HG03558 (cell line): Measurements from ENCODE around the gene IFT80.
"Not testable (repeated sequence)": the region's sequence is repeated elsewhere in the genome, so short reads cannot be mapped to it uniquely, and the experiment has no call there.

Experiments used
- ATAC-seq: cut with Tn5 transposase; IDR thresholded peaks from one replicate; pipeline ENCODE4 v1.9.1; 2021; ENCODE audit warnings: moderate number of reproducible peaks; ENCODE audit not compliant: unreplicated experiment; ENCODE audit errors: extremely low read depth

IFT80 gene

DNA sequence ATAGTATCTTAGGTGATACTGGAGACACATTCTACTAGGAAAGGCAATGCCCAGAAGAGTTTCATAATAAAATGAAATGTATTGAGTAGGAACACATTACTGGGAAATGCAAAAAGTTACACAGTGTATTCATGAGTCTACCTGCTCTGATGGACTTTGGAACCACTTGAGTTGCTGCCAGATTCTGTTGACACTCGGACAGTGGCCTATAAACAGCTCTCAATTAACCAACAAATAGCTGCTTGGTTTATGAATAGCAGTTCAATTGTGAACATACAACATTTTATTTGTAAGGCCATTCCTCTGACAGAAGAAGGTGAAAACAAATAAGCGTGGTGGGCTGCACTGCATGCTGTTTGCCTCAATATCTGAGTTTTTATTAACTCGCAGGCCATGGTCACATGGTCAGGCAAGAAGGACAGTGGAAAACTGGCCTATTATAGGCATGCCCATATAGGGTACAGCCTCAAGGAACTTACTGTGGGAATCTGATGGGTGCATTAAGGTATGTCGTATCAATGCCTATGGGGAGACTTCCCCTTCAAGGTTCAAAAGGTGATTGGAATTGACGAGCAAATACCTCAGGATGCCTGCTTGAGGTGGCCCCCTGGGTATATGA lies 107.6 kb downstream of the IFT80 start:
- no peak for ATAC-seq

DNA sequence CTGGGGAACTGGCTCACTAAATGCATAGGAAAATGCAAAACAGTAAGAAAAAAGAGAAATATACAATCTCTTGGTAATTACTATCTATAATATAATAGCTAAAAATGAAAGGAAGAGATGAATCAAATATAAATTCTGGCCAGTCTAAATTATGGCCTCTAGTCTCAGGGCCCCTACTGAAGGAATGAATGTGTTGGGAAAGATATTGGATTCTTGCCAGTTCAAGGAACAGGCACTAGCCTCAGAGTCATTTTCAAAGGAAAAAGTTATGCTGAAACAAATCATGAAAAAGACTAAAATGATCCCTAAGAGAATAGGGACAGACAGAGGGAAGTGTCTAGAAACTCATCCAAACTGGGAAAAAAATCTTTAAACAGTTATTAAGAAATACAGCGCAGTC lies 111.4 kb downstream of the IFT80 start:
- no peak for ATAC-seq

DNA sequence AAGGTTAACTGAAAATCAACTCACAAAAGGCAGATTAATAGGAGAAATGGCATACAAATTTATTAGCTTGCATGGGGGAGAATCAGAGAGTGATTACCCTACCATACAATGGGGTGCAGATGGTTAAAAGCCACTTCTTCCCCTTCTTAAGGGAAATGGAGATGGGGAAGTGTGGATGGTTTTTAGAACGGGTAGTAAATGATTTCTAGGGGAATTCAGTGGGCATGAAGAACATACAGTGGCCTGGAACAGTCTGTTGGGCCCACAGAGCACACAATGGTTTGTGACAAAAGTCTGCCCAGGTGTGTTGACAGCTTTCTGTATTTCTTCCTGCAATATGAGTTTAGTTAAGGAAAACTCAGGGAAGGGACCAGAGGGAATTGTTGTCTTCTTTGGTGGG lies 112.8 kb downstream of the IFT80 start:
- no peak for ATAC-seq

DNA sequence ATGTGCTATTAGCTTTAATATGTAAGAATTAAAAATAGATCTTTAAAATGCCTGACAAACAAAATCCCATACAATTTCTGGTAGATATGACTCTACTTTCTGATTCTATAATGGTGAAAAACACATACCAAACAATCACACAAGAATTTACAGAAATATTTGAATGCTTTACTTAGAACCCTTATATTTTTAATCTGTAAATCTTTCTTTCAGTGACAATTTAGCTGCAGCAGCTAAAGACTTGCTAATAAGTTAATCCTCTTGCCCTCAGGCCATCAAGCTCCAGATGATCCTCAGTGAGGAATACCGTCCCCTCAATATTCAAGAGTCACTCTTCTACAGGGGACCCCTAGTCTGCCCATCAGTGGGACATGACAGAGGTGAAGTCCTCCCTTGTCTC lies 118.2 kb downstream of the IFT80 start:
- no peak for ATAC-seq

DNA sequence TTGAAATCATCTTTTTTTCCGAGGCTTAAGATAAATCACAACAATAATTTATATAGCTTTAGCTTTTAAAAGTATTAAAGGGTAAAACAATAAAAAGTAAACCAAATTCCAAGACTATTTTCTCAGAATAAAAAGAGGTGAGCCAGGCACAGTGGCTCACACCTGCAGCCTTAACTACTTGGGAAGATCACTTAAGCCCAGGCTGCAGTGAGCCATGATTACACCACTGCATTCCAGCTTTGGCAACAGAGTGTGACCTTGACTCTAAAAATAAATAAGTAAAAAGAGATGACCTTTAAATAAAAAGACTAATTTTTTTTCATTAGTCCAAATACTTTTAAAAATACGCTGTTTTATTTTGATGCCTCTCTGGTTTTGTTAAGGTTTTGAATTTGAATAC lies 119.4 kb downstream of the IFT80 start:
- no peak for ATAC-seq

DNA sequence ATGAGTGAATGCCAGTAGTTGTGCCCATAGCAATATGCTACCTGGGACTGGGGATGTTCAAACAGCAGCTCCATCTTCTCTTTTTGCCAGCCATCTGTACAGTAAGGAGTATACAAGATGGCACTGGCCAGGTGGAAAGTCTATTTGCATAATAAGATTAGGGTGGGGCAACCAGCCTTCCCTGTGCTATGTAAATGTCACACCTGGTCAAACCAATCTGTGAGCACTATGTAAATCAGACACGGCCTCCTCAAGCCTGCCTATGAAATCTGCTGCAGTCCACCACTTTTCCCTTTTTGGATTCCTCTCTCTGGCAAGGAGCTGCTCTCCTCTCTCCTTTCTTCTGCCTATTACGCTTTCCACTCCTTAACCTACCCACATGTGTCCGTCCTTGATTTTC lies 120.8 kb downstream of the IFT80 start:
- no peak for ATAC-seq

DNA sequence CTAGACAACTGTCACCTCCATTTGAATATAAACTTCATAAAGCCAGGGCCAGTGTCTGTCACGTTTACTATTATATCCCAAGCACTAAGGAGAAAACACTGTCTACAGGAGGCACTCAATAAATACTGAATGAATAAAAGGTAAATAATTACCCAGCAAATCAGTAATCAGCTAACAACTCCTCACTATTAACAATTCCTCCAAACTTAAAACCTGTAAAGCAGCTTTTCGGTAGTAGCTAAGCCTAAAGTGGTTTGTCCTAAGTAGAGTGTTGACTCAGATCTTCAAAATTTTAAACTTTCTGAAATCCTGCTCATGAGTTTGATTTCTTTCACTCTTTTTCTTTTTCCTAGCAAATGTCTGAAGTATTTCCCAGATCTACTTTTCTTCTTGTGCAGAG lies 133.9 kb downstream of the IFT80 start:
- ATAC-seq = no peak

DNA sequence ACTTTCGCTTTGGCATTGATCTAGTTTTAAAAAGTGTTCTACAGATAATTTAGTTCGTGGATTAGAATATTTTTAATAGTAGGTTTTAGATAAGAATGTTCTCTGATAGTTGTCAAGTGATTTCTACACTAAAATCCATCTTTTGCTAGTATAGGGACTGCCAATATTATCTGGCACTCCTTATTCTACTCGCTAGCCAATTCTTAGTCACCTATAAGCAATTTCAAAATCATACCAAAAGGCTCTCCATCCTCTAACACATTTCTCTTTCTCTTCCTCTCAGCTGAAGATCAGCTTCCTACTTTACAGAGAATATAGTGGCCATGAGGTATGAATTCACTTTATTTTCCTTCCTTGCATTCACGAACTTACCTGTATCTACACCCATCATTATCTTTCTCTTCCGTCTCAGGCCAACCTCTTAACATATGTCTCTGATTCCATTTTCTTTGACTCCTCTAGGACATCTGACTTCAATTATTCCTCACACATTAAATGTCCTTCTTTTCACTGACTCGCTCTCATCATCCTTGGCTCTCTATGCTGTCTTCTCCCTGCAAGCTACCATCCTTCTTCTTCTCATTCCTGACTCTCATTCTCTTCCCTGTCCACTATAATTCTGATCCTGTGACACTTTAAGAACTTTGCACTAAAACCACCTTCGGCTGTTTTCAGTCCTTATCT lies 138.3 kb downstream of the IFT80 start:
- ATAC-seq = no peak

DNA sequence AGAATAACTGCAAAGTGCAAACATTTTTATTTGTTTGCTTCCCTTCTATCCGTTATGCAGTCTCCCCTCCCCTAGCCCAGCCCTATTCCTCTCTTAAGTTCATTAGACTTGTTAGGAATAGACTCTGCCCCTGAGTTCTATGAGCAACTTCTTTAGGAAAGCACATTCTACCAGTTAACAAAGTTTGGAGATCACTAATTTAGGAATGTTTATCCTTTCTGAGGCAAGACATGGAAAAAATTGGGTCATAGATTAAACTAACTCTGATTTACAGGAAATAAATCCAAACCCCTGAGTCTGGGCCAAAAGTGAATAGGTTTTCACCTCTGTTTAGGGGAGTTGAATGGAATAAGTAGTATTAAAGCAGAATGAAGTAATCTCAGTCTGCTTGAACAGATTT lies 139.4 kb downstream of the IFT80 start:
- no peak for ATAC-seq

DNA sequence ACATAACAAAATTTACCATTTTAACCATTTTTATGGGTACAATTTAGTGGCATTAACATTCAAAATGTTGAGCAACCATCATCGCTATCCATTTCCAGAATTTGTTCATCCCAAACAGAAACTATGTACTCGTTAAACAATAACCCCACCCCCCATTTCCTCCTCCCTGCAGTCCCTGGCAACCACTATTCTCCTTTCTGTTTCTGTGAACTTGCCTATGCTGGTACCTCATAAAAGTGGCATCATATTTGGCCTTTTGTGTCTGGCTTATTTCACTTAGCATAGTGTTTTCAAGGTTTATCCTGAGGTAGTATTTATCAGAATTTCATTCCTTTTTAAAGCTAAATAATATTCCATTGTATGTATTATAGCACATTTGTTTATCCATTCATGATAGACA lies 141.4 kb downstream of the IFT80 start:
- ATAC-seq = no peak

DNA sequence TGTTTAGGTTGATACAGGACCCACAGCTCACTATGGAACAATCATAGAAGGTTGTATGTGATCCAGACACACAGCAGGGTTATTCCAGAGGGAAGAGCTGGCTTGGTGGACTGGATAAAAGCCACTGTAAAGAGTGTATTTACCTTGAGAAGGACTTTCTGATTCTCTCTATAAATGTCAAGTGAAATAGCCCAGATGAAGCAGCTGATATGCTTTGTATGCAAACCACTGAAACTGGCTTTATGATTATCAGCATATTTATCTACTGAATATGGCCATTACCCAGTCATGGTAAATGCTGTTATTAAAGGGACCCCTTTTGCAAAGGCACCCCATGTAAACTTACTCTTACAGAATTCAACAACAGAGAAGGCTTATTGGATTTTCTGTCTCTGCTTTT lies 145.7 kb downstream of the IFT80 start:
- ATAC-seq = no peak

DNA sequence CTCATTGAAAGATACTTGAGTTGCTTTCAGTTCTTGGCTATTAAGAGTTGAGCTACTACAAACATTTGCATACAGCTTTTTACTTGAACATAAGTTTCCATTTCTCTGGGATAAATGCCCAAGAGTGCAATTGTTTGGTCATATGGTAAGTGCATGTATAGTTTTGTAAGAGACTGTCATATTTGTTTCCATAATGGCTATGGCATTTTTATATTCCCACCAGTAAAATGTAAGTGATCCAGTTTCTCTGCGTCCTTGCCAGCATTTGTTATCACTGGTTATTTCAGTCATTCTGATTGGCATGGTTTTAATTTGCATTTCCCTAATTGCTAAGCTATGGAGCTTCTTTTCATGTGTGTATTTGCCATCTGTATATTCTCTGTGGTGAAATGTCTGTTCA lies 151.3 kb downstream of the IFT80 start:
- ATAC-seq = no peak

DNA sequence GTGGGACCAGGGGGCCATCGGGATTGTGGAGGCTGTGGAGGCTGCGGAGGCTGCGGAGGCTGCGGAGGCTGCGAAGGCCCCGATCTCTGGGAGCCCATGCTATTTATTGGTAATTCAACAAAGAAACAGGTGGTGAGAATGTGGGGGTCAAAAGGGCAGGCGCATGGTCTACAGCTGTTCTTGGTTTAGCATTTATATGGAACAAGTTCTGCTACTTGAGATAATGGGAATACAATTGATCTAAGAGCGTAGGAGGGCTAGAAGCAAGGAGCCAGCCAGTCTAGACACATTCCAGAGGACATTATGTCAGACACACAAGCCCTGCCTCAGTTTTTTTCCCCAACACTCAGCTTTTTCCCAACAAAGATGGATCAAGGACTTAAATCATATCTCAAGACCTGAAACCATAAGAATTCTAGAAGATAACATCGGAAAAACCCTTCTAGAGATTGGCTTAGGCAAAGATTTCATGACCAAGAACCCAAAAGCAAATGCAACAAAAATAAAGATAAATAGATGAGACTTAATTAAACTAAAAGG lies 153.7 kb downstream of the IFT80 start:
- no peak for ATAC-seq

DNA sequence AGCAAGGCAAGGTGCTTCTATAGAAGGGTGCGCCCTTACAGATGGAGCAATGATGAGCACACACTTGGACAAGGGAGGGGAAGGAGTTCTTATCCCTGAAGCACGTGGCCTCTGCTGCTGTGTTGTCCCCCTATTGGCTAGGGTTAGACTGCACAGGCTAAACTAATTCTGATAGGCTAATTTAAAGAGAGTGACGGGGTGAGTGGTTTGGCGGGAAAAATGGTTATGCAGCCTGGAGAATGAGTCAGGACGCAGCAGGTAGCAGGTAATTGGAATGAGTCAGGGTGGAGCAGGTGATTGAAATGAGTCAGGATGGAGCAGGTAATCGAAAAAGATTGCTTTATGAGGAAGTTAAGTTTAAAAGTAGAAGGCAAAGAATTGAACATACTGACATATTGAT lies 158.3 kb downstream of the IFT80 start:
- not testable (repeated sequence) for ATAC-seq

DNA sequence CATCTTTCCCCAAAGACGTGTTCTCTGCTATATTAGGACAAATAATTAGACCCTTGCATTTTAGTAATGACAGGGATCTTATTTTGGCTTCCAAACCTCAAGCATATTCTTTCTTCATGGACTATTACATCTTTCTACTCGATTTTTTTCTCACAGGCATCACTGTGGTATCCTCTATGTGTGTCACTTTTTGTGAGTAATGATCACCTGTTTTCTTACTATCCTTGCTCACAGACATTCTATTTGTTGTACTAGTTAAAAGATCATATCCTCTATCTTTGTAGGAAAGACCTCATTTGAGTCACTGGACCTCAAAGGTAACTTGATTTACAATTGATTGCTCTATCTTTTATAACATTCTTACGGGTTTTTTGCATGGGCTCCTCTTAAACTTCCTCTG lies 167.0 kb downstream of the IFT80 start:
- no peak for ATAC-seq

DNA sequence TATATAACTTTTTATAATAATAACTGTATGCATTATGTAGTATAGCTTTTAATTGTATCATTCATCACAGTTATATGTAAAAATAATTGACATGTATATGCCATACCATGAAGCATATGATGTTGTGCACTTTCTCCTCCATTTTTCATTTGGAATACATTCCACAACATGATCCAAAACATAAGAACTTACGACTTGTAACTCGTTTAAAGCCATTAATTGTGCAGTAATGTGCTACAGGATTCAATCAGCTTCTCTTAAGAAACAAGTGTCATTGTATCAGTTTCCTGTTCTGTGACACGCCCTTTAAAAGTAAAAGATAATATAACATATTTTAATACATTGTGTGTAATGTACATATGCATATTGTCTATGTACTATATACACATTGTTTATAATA lies 171.6 kb downstream of the IFT80 start:
- no peak for ATAC-seq

DNA sequence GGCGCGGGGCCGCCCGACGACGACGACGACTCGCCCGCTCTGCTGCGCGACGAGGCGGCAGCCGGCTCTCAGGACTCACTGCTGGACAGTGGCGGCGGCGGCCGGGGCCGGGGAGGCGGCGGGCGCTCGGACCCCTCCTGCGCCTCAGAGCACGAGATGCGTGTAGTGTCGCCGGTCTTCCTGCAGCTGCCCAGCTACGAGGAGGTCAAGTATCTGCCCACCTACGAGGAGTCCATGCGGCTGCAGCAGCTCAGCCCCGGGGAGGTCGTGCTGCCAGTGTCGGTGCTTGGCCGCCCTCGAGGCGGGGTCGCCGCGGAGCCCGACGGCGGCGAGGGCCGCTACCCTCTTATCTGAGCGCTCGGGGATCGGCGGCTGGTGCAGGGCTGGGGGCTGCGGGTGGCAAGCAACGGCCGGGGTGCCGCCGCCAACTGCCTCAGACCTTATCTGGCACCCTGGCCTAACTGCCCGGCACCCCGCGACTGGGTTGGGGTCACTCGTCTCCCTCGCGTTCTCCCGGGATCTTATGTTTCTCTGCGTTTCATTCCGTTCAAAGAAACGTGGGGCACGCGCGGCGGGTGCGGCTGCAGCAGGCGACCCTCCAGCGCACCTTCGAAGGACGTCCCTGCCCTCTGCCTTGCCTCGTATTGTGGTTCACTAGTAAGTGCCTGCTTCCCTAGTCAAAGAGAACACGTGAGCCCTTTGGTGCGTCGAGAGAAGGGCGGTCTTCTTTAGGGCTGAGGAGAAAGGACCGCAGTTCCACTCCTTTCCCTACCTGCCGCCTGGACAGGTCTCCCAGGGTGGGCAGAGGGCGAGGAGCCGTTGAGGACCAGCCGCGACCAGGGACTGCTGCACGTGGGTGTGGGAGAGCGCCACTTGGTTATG lies 172.8 kb downstream of the IFT80 start:
- no peak for ATAC-seq

DNA sequence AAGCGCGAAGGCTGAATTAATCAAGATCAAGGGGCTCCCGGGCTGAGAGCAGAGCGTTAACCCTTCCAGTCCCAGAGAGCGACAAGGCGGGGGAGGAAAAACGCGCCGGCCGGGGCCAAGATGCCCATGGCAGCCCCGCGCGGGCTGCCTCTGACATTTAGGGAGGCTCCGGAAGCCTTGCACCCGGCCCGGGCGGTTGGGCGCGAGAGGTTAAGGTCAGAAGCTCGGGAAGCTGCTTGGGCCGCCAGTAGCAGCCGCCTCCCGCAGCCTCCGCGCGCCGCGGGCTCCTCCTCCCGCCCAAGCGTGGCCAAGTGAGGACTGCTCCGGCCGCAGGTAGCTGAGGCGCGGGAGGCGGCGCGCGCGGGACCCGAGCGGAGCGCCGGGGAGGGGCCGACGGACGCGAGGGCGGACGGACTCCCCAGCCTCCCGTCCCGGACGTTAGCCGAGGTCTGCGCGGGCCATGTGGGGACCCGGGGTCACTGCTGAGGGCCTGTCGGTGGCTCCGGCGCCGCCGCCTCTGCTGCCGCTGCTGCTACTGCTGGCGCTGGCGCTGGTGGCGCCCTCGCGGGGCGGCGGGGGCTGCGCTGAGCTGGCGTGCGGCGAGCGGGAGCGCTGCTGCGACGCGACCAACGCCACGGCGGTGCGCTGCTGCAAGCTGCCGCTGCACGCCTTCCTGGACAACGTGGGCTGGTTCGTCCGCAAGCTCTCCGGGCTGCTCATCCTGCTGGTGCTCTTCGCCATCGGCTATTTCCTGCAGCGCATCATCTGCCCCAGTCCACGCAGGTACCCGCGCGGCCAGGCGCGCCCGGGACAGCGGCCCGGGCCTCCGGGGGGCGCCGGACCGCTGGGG lies 173.6 kb downstream of the IFT80 start, which contains the start of gene C3orf80:
Gene C3orf80, plus strand, starts transcription at position 247 of the 850 bp plus-strand sequence. Its CDS starts 214 bp downstream, at position 461.
- peak; percentile 58 for ATAC-seq

DNA sequence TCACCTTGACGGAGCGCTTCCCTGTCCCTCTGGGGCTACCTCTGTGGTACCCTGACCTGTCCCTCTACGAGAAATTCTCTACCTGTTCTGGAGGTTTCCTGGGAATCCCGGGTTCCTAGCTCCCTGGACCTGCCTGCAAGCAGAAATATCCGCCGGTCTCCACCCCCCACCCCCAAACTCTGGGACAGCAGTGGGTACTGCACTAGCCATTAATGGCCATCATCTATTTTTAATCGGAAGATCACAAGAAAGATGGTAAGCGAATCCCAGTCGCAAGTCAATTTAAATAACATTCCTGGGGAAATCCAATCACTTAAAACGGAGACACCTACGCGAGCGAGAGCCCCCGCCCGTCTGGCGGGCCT lies 174.2 kb downstream of the IFT80 start:
- ATAC-seq = no peak

DNA sequence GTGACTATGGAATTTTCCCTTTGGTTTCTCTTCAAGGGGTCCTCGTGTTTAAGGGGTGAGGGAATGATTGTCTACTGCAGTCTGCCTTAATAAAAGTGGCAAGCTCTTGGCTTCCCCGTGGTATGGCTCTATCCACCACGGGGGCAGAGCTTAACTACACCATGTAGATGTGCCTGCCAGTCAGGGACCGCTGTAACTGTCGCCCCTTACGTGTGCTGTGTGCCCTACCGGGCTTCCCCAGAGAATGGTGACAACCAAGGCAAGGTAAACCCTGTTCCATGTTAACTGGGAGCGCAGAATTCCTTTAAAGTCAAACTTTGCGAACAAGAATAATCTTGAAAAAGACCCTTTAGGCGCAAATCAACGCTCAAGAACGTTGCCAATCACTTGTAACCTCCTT lies 174.8 kb downstream of the IFT80 start:
- no peak for ATAC-seq
